Activated CD8-positive, alpha-beta T cell treated with anti-CD3 and anti-CD28 coated beads for 36 hours (primary cell): ENCODE data around the gene NISCH. TPM values are rescaled to one million over a fixed set of nuclear protein-coding genes. Genes with fewer than 3 reads are reported as not detected.

Experiments
- ATAC-seq: fragments of 200-7000 bp; cut with Tn5 transposase; one replicate; pipeline ENCODE4 v1.10.0; 2021; ENCODE audit warnings: mild to moderate bottlenecking, moderate library complexity
- CTCF ChIA-PET: fragments of 350-600 bp; sonication (Branson Sonifier 250); formaldehyde crosslinking; loops from one replicate; lab custom pipeline; 2021; ENCODE audit warnings: antibody characterized with exemption; lab: Charles Lee
- POLR2A ChIA-PET: fragments of 350-600 bp; sonication (Branson Sonifier 250); formaldehyde crosslinking; loops from one replicate; lab custom pipeline; 2021; ENCODE audit warnings: antibody characterized with exemption; lab: Charles Lee
- DNase-seq: peaks from one replicate; pipeline ENCODE4 v3.0.0-alpha.2; 2020
- H3K27ac Mint-ChIP-seq: one replicate; pipeline ENCODE4 v1.8.0; 2021; ENCODE audit warnings: mild to moderate bottlenecking, mixed read lengths
- H3K27me3 Mint-ChIP-seq: one replicate; pipeline ENCODE4 v1.8.0; 2021; ENCODE audit warnings: mixed read lengths
- H3K36me3 Mint-ChIP-seq: one replicate; pipeline ENCODE4 v1.8.0; 2021; ENCODE audit warnings: low read depth, mixed read lengths
- H3K4me1 Mint-ChIP-seq: one replicate; pipeline ENCODE4 v1.8.0; 2021; ENCODE audit warnings: low read depth, mixed read lengths
- H3K4me3 Mint-ChIP-seq: one replicate; pipeline ENCODE4 v1.8.0; 2021; ENCODE audit warnings: mild to moderate bottlenecking, moderate library complexity, mixed read lengths
- H3K9me3 Mint-ChIP-seq: one replicate; pipeline ENCODE4 v1.8.0; 2021; ENCODE audit warnings: mixed read lengths
- intact Hi-C: fragments of 100-400 bp; cut with micrococcal nuclease; formaldehyde crosslinking; loops from one replicate; pipeline ENCODE4 v1.10.0; 2022
- total RNA-seq, 2 experiments: library from RNA; stranded (reverse); gene quantifications; one replicate each; pipeline ENCODE4 v1.2.3, GENCODE V29; 2021
- TF ChIP-seq, protein P1 (sequence below): fragments of 200-600 bp; IDR thresholded peaks from one replicate; pipeline ENCODE4 v1.8.0; 2022; ENCODE audit warnings: antibody characterized with exemption, mild to moderate bottlenecking

Gene NISCH
- total RNA-seq, 2 experiments from 2014 or later: 57.1 to 57.4 TPM

DNA sequence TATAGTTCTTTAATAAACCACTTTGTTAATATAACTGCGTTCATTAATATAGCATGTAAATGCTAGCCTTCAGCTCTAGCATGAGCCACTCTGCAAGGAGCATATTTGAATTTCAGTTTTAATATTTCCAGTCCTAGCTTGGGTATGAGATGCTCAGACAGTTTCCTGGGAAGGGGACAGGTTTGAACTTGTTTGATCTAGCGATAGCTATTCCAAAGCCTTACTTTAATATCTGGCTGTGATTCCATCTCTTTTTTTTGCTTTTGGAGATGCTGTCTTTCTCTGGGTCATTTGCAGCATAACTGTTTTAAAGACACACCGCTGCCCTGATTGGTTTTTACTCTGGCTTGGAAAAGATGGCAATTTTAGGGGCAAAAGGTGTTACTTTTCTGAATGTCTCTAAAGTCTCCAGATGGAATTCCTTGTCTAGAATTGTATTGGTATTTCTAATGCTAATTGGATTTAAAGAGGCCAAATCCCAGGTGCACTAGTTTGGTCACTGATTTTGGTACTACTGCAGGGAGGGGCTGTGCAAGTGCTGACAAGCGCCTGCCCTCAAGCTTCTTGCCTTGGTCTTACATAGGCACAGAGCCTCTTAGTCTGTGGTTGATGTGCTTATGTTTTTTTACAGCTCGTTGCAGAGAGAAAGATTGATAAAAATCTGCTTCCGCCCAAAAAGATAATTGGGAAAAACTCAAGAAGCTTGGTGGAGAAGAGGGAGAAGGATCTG, 2.8 kb downstream of the NISCH start:
- H3K9me3 Mint-ChIP-seq: no peaks in the 10 kb centered on the region
- peaks cover 49% of the 10 kb centered on the region for H3K4me1 Mint-ChIP-seq
- peaks cover 26% of the 10 kb centered on the region for H3K36me3 Mint-ChIP-seq
- H3K27ac Mint-ChIP-seq: no peak overlapping the region
- no peak for ATAC-seq
- TF ChIP-seq, protein P1, sequence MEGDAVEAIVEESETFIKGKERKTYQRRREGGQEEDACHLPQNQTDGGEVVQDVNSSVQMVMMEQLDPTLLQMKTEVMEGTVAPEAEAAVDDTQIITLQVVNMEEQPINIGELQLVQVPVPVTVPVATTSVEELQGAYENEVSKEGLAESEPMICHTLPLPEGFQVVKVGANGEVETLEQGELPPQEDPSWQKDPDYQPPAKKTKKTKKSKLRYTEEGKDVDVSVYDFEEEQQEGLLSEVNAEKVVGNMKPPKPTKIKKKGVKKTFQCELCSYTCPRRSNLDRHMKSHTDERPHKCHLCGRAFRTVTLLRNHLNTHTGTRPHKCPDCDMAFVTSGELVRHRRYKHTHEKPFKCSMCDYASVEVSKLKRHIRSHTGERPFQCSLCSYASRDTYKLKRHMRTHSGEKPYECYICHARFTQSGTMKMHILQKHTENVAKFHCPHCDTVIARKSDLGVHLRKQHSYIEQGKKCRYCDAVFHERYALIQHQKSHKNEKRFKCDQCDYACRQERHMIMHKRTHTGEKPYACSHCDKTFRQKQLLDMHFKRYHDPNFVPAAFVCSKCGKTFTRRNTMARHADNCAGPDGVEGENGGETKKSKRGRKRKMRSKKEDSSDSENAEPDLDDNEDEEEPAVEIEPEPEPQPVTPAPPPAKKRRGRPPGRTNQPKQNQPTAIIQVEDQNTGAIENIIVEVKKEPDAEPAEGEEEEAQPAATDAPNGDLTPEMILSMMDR: no peak
- CTCF ChIA-PET: interaction anchor here (0.9 to 7.1 kb wide), 5 partner anchors 11 to 119 kb away, joined by 3 to 66 read pairs (median 5); partner anchors contain the start of gene SEMA3G
- intact Hi-C loops: no loop called here
- DNase-seq: no peak
- POLR2A ChIA-PET: interaction anchor here (0.5 to 2.3 kb wide), 5 partner anchors 8 to 75 kb away, joined by 3 to 6 read pairs (median 3); no protein-coding TSS in a partner anchor
- H3K4me3 Mint-ChIP-seq: no peak overlapping the region
- no peaks in the 10 kb centered on the region for H3K27me3 Mint-ChIP-seq

DNA sequence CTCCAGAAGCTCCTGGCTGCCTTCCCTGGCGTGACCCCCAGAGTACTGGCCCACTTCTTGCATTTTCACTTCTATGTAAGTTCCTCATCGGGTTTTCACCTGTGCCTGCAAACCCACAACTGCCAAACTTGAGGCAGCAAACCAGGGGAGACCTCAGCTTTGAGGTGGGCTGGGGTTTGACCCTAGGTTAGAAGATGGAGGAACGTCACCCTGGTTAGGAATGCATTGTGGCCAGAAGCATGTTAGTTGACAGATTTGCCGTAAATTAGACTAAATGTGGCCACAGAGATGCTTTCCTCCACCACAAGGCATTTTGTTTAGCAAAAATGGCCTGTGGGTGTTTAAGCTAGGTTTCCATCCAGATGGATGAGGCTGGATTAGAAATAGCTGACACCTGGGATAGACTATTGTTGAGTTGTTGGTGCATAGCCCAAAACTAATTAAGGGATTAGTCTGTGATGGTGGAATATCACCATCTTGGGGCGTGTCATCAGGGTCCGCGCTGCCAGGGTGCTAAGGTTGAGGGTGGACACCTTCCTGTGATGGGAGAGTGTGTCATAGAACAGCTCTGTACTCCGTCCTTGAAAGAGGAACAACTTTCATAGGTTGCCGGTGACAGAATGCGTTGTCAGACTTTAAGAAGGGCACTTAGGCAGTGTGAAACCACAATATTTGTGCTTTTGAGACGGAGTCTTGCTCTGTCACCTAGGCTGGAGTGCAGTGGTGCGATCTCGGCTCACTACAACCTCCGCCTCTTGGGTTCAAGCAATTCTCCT, 3.6 kb downstream of the NISCH start:
- Mint-ChIP-seq H3K9me3 (no peaks in the 10 kb centered on the region), H3K27ac (no peak overlapping the region), H3K27me3 (no peaks in the 10 kb centered on the region), H3K4me3 (no peak overlapping the region), H3K4me1 (peaks cover 45% of the 10 kb centered on the region), H3K36me3 (peaks cover 26% of the 10 kb centered on the region)
- intact Hi-C loops: no loop called here
- TF ChIP-seq, protein P1: no peak
- DNase-seq (no peak), ATAC-seq (no peak)
- POLR2A ChIA-PET: interaction anchor here (1.3 to 2.3 kb wide), 2 partner anchors 9 to 11 kb away, joined by 3 to 6 read pairs; no protein-coding TSS in a partner anchor
- CTCF ChIA-PET: interaction anchor here (0.9 to 7.1 kb wide), 7 partner anchors 12 to 120 kb away, joined by 3 to 66 read pairs (median 5); partner anchors contain the start of gene SEMA3G

DNA sequence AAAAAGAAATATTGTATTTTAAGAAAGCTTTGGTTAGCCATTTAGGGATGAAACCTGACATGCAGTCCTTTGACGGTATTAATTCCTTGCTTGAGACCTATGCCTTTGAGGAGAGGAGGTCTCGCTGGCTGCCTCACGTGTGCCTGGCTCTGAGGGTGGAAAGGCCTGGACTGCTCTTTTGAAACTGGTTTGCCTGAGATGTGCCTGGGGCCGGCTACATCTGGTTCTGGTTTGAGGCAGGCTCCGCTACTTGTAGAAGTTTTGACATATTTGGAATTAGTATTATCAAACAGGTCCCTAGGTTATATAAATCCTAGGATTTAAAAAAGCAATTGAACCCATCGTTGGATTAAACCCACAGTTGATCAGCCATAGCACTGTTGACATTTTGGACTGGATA, 6.5 kb downstream of the NISCH start:
- Mint-ChIP-seq H3K4me1 (peaks cover 31% of the 10 kb centered on the region), H3K36me3 (peaks cover 26% of the 10 kb centered on the region), H3K27me3 (no peaks in the 10 kb centered on the region), H3K9me3 (no peaks in the 10 kb centered on the region), H3K27ac (no peak overlapping the region), H3K4me3 (no peak overlapping the region)
- ATAC-seq: no peak
- intact Hi-C loops: no loop called here
- no peak for DNase-seq
- ChIA-PET CTCF (interaction anchor here (0.9 to 1.0 kb wide), 3 partner anchors 10 to 20 kb away, joined by 3 read pairs; no protein-coding TSS in a partner anchor), POLR2A (no interaction called here)
- TF ChIP-seq, protein P1: no peak

DNA sequence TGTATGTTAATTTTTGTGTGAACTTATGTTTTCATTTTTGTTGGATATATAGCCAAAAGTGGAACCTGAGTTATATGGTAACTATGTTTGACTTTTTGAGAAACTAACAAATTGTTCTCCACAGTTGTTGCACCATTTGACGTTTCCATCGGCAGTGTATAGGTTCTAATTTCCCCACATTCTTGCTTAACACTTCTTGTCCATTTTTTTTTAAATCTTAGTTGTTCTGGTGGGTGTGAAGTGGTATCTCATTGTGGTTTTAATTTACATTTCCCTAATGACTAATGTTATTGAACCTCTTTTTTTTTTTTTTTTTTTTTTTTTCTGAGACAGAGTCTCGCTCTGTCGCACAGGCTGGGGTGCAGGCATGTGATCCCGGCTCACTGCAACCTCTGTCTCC, 8.0 kb downstream of the NISCH start:
- TF ChIP-seq, protein P1: no peak
- Mint-ChIP-seq H3K4me1 (peaks cover 20% of the 10 kb centered on the region), H3K4me3 (no peak overlapping the region), H3K27me3 (no peaks in the 10 kb centered on the region), H3K27ac (no peak overlapping the region), H3K36me3 (peaks cover 13% of the 10 kb centered on the region), H3K9me3 (no peaks in the 10 kb centered on the region)
- ATAC-seq: no peak
- intact Hi-C loops: no loop called here
- ChIA-PET CTCF (no interaction called here), POLR2A (no interaction called here)
- DNase-seq: no peak
